SK-N-SH (cell line): ENCODE results near the gene CIAO2B. TPM values are rescaled to one million over a fixed set of nuclear protein-coding genes. Genes with fewer than 3 reads are reported as not detected.
"Not testable (repeated sequence)": the region's sequence is repeated elsewhere in the genome, so short reads cannot be mapped to it uniquely, and the experiment has no call there.

Source experiments
- CTCF ChIA-PET: fragments of 300-600, 350-600 bp; formaldehyde crosslinking; extraction: SDS; loops from one replicate; lab custom pipeline; 2021; lab: Yijun Ruan, JAX
- POLR2A ChIA-PET: fragments of 350-600 bp; sonication (Branson Sonifier 250); formaldehyde crosslinking; extraction: SDS; loops from one replicate; lab custom pipeline; 2020; ENCODE audit warnings: antibody characterized with exemption, inconsistent platforms; lab: Yijun Ruan, JAX
- DNase-seq: peaks from one replicate; pipeline ENCODE4 v3.0.0; 2012
- H2AFZ ChIP-seq: fragments of 200-600 bp; sonication (generic); 2 replicates; pipeline ENCODE4 v1.8.1; 2016; ENCODE audit warnings: antibody characterized with exemption, mild to moderate bottlenecking, low read depth
- H3F3A ChIP-seq: fragments of 200-600 bp; sonication (generic); replicated peaks from 2 replicates; pipeline ENCODE3; 2016; ENCODE audit warnings: antibody characterized with exemption, mild to moderate bottlenecking; ENCODE audit not compliant: insufficient read depth
- H3K27ac ChIP-seq, 2 experiments: fragments of 200-500 bp in 1 of 2; fragments of 200-600 bp in 1 of 2; sonication (Bioruptor generic) in 1 of 2; sonication (generic), shearing (Covaris generic) in 1 of 2; 2 replicates each; pipeline versions ENCODE4 v1.5.1 to v1.6.1; 2014 to 2016; ENCODE audit warnings: low read depth in 2 of 2, inconsistent platforms in 1 of 2, low read length in 1 of 2, mild to moderate bottlenecking in 1 of 2, mixed read lengths in 1 of 2
- H3K27me3 ChIP-seq: fragments of 200-600 bp; sonication (generic), shearing (Covaris generic); 2 replicates; pipeline ENCODE4 v1.6.1; 2016; ENCODE audit warnings: mixed run types; ENCODE audit not compliant: insufficient read depth
- H3K36me3 ChIP-seq, 2 experiments: fragments of 200-500 bp in 1 of 2; fragments of 200-600 bp in 1 of 2; sonication (Bioruptor generic) in 1 of 2; sonication (generic) in 1 of 2; replicated peaks in 1 of 2; 2 replicates each; pipeline versions ENCODE3 to v1.5.1; 2014 to 2016; ENCODE audit warnings: low read length in 1 of 2, mild to moderate bottlenecking in 1 of 2; ENCODE audit not compliant: insufficient read depth in 2 of 2, control insufficient read depth in 1 of 2
- H3K4me1 ChIP-seq, 2 experiments: fragments of 200-500 bp in 1 of 2; fragments of 200-600 bp in 1 of 2; sonication (Bioruptor generic) in 1 of 2; sonication (generic), shearing (Covaris generic) in 1 of 2; 2 replicates each; pipeline versions ENCODE4 v1.5.1 to v1.6.1; 2014 to 2016; ENCODE audit warnings: low read depth in 1 of 2, low read length in 1 of 2, mixed run types in 1 of 2; ENCODE audit not compliant: insufficient read depth in 2 of 2, control insufficient read depth in 1 of 2
- H3K4me2 ChIP-seq: fragments of 200-600 bp; sonication (generic), shearing (Covaris generic); 2 replicates; pipeline ENCODE4 v1.6.1; 2017; ENCODE audit warnings: mixed run types
- H3K4me3 ChIP-seq, 2 experiments: fragments of 200-500 bp in 1 of 2; fragments of 200-600 bp in 1 of 2; sonication (Bioruptor generic) in 1 of 2; sonication (generic), shearing (Covaris generic) in 1 of 2; 2 replicates each; pipeline versions ENCODE4 v1.5.1 to v1.8.1; 2014 to 2016; ENCODE audit warnings: low read depth in 2 of 2, inconsistent platforms in 1 of 2, low read length in 1 of 2, mild to moderate bottlenecking in 1 of 2, mixed read lengths in 1 of 2, moderate library complexity in 1 of 2
- H3K79me2 ChIP-seq: fragments of 200-600 bp; sonication (generic); 2 replicates; pipeline ENCODE4 v1.8.1; 2017; ENCODE audit warnings: mild to moderate bottlenecking; ENCODE audit not compliant: insufficient read depth
- H3K9ac ChIP-seq: fragments of 200-600 bp; sonication (generic); 2 replicates; pipeline ENCODE4 v1.6.1; 2017; ENCODE audit warnings: mixed run types
- H3K9me2 ChIP-seq: fragments of 200-600 bp; sonication (generic); 2 replicates; pipeline ENCODE4 v1.6.1; 2017; ENCODE audit warnings: mixed run types
- H3K9me3 ChIP-seq: fragments of 200-600 bp; sonication (generic); 2 replicates; pipeline ENCODE4 v1.6.1; 2017; ENCODE audit warnings: mixed run types, mild to moderate bottlenecking, moderate library complexity
- H4K20me1 ChIP-seq: fragments of 200-600 bp; sonication (generic); 2 replicates; pipeline ENCODE4 v1.6.1; 2017; ENCODE audit warnings: mild to moderate bottlenecking, mixed run types; ENCODE audit not compliant: insufficient read depth
- CHD2 ChIP-seq: fragments of 150-350 bp; IDR thresholded peaks from 2 replicates; pipeline ENCODE4 v1.6.1; 2018; ENCODE audit warnings: low read length; ENCODE audit not compliant: partially characterized antibody
- FOXJ3 ChIP-seq: sonication (generic); formaldehyde crosslinking; IDR thresholded peaks from 2 replicates; pipeline ENCODE4 v1.5.1; 2020; ENCODE audit warnings: mild to moderate bottlenecking, missing genetic modification reagents
- FOXM1 ChIP-seq: IDR thresholded peaks from 2 replicates; pipeline ENCODE4 v1.4.0; 2012; ENCODE audit warnings: low read depth, mild to moderate bottlenecking
- GABPA ChIP-seq: IDR thresholded peaks from 2 replicates; pipeline ENCODE4 v1.4.0; 2012; ENCODE audit warnings: low read depth, mild to moderate bottlenecking
- GATA2 ChIP-seq: sonication (generic); formaldehyde crosslinking; IDR thresholded peaks from 2 replicates; pipeline ENCODE4 v1.5.0; 2020; ENCODE audit warnings: mild to moderate bottlenecking, missing genetic modification reagents
- IRF3 ChIP-seq: fragments of 150-350 bp; IDR thresholded peaks from 2 replicates; pipeline ENCODE4 v1.6.1; 2016; ENCODE audit warnings: mild to moderate bottlenecking, low read depth, low read length
- JUND ChIP-seq: IDR thresholded peaks from 2 replicates; pipeline ENCODE4 v1.4.0; 2012
- NFIC ChIP-seq: IDR thresholded peaks from 2 replicates; pipeline ENCODE4 v1.4.0; 2012; ENCODE audit warnings: borderline replicate concordance
- RAD21 ChIP-seq: IDR thresholded peaks from 2 replicates; pipeline ENCODE4 v1.6.1; 2012; ENCODE audit warnings: mild to moderate bottlenecking, low read length
- RCOR1 ChIP-seq: fragments of 150-350 bp; IDR thresholded peaks from 2 replicates; pipeline ENCODE4 v1.6.1; 2017; ENCODE audit warnings: antibody characterized with exemption, low read length
- REST ChIP-seq: IDR thresholded peaks from 2 replicates; pipeline ENCODE4 v1.6.1; 2012; ENCODE audit warnings: mild to moderate bottlenecking, low read depth, low read length, moderate library complexity
- RXRA ChIP-seq: IDR thresholded peaks from 2 replicates; pipeline ENCODE4 v1.4.0; 2012; ENCODE audit warnings: low read depth, mild to moderate bottlenecking, borderline replicate concordance
- SMC3 ChIP-seq: IDR thresholded peaks from 2 replicates; pipeline ENCODE4 v1.6.1; 2012; ENCODE audit warnings: low read depth, low read length, improper control_type of control experiment
- TCF12 ChIP-seq: IDR thresholded peaks from 2 replicates; pipeline ENCODE4 v1.4.0; 2012
- USF1 ChIP-seq: IDR thresholded peaks from 2 replicates; pipeline ENCODE4 v1.4.0; 2012; ENCODE audit warnings: low read depth, borderline replicate concordance
- USF2 ChIP-seq: fragments of 150-350 bp; IDR thresholded peaks from 2 replicates; pipeline ENCODE4 v1.6.1; 2017; ENCODE audit warnings: antibody characterized with exemption, low read length, low read depth, borderline replicate concordance
- ZBTB33 ChIP-seq: IDR thresholded peaks from 2 replicates; pipeline ENCODE4 v1.4.0; 2012; ENCODE audit warnings: low read depth, borderline replicate concordance
- WGBS: methylation state at CpG from one replicate; pipeline ENCODE4 v1.1.6; 2017; ENCODE audit warnings: low lambda C conversion rate; 5-methylcytosine and 5-hydroxymethylcytosine counted together
- polyA plus RNA-seq, 3 experiments: library from polyadenylated mRNA; depleted of rRNA; stranded (reverse); fragments of >200 nt; gene quantifications; 2 replicates each; pipeline ENCODE4 v1.2.3, GENCODE V29; 2012

Gene CIAO2B
- polyA plus RNA-seq, 1 of the 3 experiments (the other 2 are of a cell fraction): 665 TPM

GRCh38 chr16:66945939-66946338 lies 11.7 kb upstream of the CIAO2B start:
- TF ChIP-seq ZBTB33: no peak
- TF ChIP-seq REST: no peak
- no peak for TF ChIP-seq JUND
- TF ChIP-seq GATA2: no peak
- TF ChIP-seq SMC3: no peak
- TF ChIP-seq RXRA: no peak
- TF ChIP-seq NFIC: no peak
- TF ChIP-seq CHD2: no peak
- TF ChIP-seq FOXJ3 (CRISPR knock-in tag): no peak
- TF ChIP-seq RAD21: no peak
- TF ChIP-seq USF2: no peak
- no peak for TF ChIP-seq GABPA
- TF ChIP-seq IRF3: no peak
- TF ChIP-seq TCF12: no peak
- no peak for TF ChIP-seq USF1
- TF ChIP-seq RCOR1: no peak
- no peak for TF ChIP-seq FOXM1
- H3K36me3 ChIP-seq: peaks cover 5 to 29% of the 10 kb centered on the region in 2 experiments
- H3F3A ChIP-seq: peaks cover 13% of the 10 kb centered on the region
- no peak overlapping the region for H3K4me3 ChIP-seq
- no peaks in the 10 kb centered on the region for H3K79me2 ChIP-seq
- H3K4me1 ChIP-seq: peaks cover 0 to 8% of the 10 kb centered on the region in 2 experiments; a peak in 1 of 4 replicates
- H3K27ac ChIP-seq: no peak overlapping the region
- no peaks in the 10 kb centered on the region for H4K20me1 ChIP-seq
- H3K4me2 ChIP-seq: no peak overlapping the region
- no peaks in the 10 kb centered on the region for H3K9me3 ChIP-seq
- no peak overlapping the region for H3K9ac ChIP-seq
- 75% methylated on average over 4 of the region's 4 CpGs for WGBS
- CTCF ChIA-PET: interaction anchor here (1.3 to 3.6 kb wide), 6 partner anchors 8 to 62 kb away, joined by 3 to 22 read pairs (median 8); partner anchors contain the start of gene CES3
- no peaks in the 10 kb centered on the region for H3K27me3 ChIP-seq
- POLR2A ChIA-PET: interaction anchor here (0.8 kb wide), 1 partner anchor 257 kb away, joined by 3 read pairs; no protein-coding TSS in a partner anchor
- DNase-seq: no peak
- no peak overlapping the region for H2AFZ ChIP-seq
- H3K9me2 ChIP-seq: no peaks in the 10 kb centered on the region

GRCh38 chr16:66944971-66945370 lies 10.8 kb upstream of the CIAO2B start:
- CTCF ChIA-PET: interaction anchor here (1.3 to 3.7 kb wide), 4 partner anchors 8 to 50 kb away, joined by 3 to 22 read pairs (median 18); partner anchors contain the start of gene CES3

More at GRCh38 chr16:66944971-66945370, 10.8 kb upstream of the CIAO2B start:
- H3K9me2 ChIP-seq, H3K4me2 ChIP-seq, H2AFZ ChIP-seq, H4K20me1 ChIP-seq, H3K4me1 ChIP-seq, POLR2A ChIA-PET, DNase-seq, H3K27ac ChIP-seq, H3K79me2 ChIP-seq, H3K9me3 ChIP-seq, H3K9ac ChIP-seq, H3K27me3 ChIP-seq, H3F3A ChIP-seq, H3K4me3 ChIP-seq: not testable (repeated sequence)
- WGBS: 87% methylated on average over 9 of the region's 9 CpGs
- peaks cover 5 to 37% of the 10 kb centered on the region in 2 experiments for H3K36me3 ChIP-seq
